Uterus (tissue), 4 donors: ENCODE data around the gene SMOC1. TPM values are rescaled to one million over a fixed set of nuclear protein-coding genes. Genes with fewer than 3 reads are reported as not detected.
A peak's percentile ranks its signal among the peaks of the same experiment; 100 is the strongest.

Experiments
- DNase-seq, 2 donors: peaks; one replicate each; pipeline ENCODE4 v3.0.0-alpha.2; 2019 to 2020
- H3K27ac ChIP-seq, 2 donors: fragments of 200-600 bp; sonication (generic); 1 replicate in 1 of 2; 2 replicates in 1 of 2; pipeline ENCODE4 v1.5.1; 2016 to 2018
- H3K27me3 ChIP-seq, 2 donors: fragments of 200-600 bp; sonication (generic); one replicate each; pipeline ENCODE4 v1.5.1; 2018 to 2019; ENCODE audit warnings: control low read depth in 1 of 2
- H3K36me3 ChIP-seq, 2 donors: fragments of 200-600 bp; sonication (generic); one replicate each; pipeline ENCODE4 v1.5.1; 2019; ENCODE audit warnings: control low read depth in 1 of 2
- H3K4me1 ChIP-seq, 2 donors: fragments of 200-600 bp; sonication (generic); one replicate each; pipeline ENCODE4 v1.5.1; 2018 to 2019; ENCODE audit warnings: control low read depth in 1 of 2
- H3K4me3 ChIP-seq, 2 donors: fragments of 200-600 bp; sonication (generic); 1 replicate in 1 of 2; 2 replicates in 1 of 2; pipeline ENCODE4 v1.5.1; 2018 to 2019; ENCODE audit warnings: mild to moderate bottlenecking in 1 of 2
- H3K9me3 ChIP-seq, 2 donors: fragments of 200-600 bp; sonication (generic); one replicate each; pipeline ENCODE4 v1.5.1; 2019; ENCODE audit warnings: control low read depth in 1 of 2
- POLR2A ChIP-seq, 2 donors: fragments of 450-650 bp; IDR thresholded peaks; one replicate each; pipeline ENCODE4 v1.6.1; 2016; ENCODE audit warnings: antibody characterized with exemption in 2 of 2, mild to moderate bottlenecking in 1 of 2, moderate library complexity in 1 of 2
- intact Hi-C: fragments of 100-400 bp; cut with DNase I; formaldehyde crosslinking; loops from one replicate; pipeline ENCODE4 v1.15.1; 2023; ENCODE audit warnings: low total_unique reads
- total RNA-seq, 4 donors: library from RNA; depleted of rRNA in 3 of 4; stranded (reverse); fragments of >200 nt in 3 of 4; gene quantifications; one replicate each; pipeline versions ENCODE4 v1.1.0 to v1.2.4, GENCODE V29; 2014 to 2023
- TF ChIP-seq, protein P1 (sequence below), 4 experiments: fragments of 200-600 bp in 2 of 4; fragments of 450-650 bp in 2 of 4; sonication (generic) in 2 of 4; IDR thresholded peaks; one replicate each; pipeline ENCODE4 v1.5.1; 2016 to 2019; ENCODE audit warnings: antibody characterized with exemption in 4 of 4, mild to moderate bottlenecking in 2 of 4, moderate library complexity in 1 of 4
- donor health status: DM: yes; HTN: yes; CAD: no.

SMOC1 gene
- total RNA-seq, 4 donors from 2014 or later: 0.59 to 2.1 (median 2.0) TPM; not detected in 1

DNA sequence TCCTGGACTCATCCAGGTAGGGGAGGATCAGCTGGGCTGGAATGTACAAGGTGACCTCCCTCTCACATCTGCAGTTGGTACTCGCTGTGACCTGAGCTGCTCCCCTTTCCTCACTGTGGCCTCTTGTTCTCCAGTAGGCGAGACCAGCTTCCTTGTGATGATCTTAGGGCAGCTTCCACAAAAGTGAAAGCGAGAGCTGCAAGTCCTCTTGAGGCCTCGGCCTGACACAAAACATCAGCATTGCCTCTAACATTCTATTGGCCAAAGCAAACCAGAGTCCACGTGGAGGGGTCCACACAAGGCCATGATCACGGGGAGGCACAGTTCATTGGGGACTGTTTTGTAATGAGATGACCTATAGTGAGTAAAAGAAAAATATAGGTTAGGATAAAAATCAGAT, 127.5 kb downstream of the SMOC1 start:
- H3K4me3 ChIP-seq: no peak overlapping the region
- intact Hi-C loops: no loop called here
- no peak overlapping the region for H3K27ac ChIP-seq
- no peaks in the 10 kb centered on the region for H3K27me3 ChIP-seq
- H3K36me3 ChIP-seq: no peaks in the 10 kb centered on the region
- TF ChIP-seq POLR2A (IDR thresholded peaks at IDR 0.05): no peak
- TF ChIP-seq, protein P1, sequence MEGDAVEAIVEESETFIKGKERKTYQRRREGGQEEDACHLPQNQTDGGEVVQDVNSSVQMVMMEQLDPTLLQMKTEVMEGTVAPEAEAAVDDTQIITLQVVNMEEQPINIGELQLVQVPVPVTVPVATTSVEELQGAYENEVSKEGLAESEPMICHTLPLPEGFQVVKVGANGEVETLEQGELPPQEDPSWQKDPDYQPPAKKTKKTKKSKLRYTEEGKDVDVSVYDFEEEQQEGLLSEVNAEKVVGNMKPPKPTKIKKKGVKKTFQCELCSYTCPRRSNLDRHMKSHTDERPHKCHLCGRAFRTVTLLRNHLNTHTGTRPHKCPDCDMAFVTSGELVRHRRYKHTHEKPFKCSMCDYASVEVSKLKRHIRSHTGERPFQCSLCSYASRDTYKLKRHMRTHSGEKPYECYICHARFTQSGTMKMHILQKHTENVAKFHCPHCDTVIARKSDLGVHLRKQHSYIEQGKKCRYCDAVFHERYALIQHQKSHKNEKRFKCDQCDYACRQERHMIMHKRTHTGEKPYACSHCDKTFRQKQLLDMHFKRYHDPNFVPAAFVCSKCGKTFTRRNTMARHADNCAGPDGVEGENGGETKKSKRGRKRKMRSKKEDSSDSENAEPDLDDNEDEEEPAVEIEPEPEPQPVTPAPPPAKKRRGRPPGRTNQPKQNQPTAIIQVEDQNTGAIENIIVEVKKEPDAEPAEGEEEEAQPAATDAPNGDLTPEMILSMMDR (IDR thresholded peaks at IDR 0.05): no peak
- no peaks in the 10 kb centered on the region for H3K4me1 ChIP-seq
- no peak for DNase-seq
- no peaks in the 10 kb centered on the region for H3K9me3 ChIP-seq

GRCh38 chr14:70008284-70009262, 129.4 kb downstream of the SMOC1 start:
- TF ChIP-seq POLR2A (IDR thresholded peaks at IDR 0.05): no peak
- TF ChIP-seq, protein P1 (IDR thresholded peaks at IDR 0.05): no peak
- Histone ChIP-seq H3K4me1 (no peaks in the 10 kb centered on the region), H3K27me3 (no peaks in the 10 kb centered on the region), H3K4me3 (no peak overlapping the region), H3K36me3 (no peaks in the 10 kb centered on the region), H3K9me3 (no peaks in the 10 kb centered on the region), H3K27ac (peak overlapping the region; percentile 29 to 66)
- DNase-seq: no peak
- intact Hi-C loops: no loop called here

DNA sequence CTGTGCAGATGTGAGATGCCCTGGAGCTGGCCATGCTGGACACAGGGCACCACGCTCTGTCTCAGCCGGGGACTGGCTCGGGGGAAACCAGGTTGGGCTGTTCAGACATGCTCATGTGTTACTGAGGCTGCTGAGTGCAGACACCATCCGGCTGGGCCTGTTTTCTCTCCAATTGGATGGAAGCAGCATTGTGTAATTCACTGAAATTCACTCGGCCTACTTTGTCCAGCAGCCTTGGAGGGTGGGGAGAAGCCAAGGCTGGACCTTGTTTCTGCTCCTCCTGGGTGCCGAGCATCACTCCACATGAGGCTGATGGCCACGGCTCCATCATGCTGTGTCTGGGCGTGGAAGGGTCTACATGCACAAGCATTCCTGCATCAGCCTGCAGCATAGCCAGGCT, 130.7 kb downstream of the SMOC1 start:
- Histone ChIP-seq H3K27me3 (no peaks in the 10 kb centered on the region), H3K4me1 (no peaks in the 10 kb centered on the region), H3K9me3 (no peaks in the 10 kb centered on the region), H3K27ac (no peak overlapping the region), H3K4me3 (no peak overlapping the region), H3K36me3 (no peaks in the 10 kb centered on the region)
- no peak for DNase-seq
- intact Hi-C loops: no loop called here
- TF ChIP-seq, protein P1 (IDR thresholded peaks at IDR 0.05): no peak
- no peak for TF ChIP-seq POLR2A (IDR thresholded peaks at IDR 0.05)

- no peak for TF ChIP-seq POLR2A (IDR thresholded peaks at IDR 0.05)
- TF ChIP-seq, protein P1 (IDR thresholded peaks at IDR 0.05): no peak
- H3K27ac ChIP-seq: no peak overlapping the region
- H3K36me3 ChIP-seq: no peaks in the 10 kb centered on the region
- DNase-seq: no peak
- no peaks in the 10 kb centered on the region for H3K9me3 ChIP-seq
- H3K27me3 ChIP-seq: no peaks in the 10 kb centered on the region
- H3K4me3 ChIP-seq: no peak overlapping the region
- intact Hi-C loops: no loop called here
- H3K4me1 ChIP-seq: no peaks in the 10 kb centered on the region
These were observed 131.9 kb downstream of the SMOC1 start for GRCh38 chr14:70011098-70011497.

DNA sequence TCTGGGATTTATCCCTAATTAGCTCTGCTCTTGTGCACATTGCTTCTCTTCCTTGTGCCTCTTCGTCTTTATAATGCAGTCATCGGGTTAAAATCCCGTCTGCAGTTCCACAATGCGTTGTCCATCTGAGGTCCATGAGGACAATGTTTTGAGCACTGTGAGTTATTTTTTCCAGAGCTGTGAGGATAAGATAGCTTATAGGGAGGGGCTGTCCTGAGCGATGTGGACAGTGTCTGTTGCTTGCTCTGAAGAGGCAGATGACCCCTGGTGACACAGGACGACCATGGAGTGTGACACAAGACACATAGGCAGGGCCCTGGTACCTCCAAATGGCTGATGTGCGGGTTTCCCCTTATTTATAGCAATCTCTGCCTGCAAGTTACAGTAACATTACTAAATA, 132.5 kb downstream of the SMOC1 start:
- intact Hi-C loops: no loop called here
- H3K4me3 ChIP-seq: no peak overlapping the region
- H3K36me3 ChIP-seq: no peaks in the 10 kb centered on the region
- no peak for TF ChIP-seq POLR2A (IDR thresholded peaks at IDR 0.05)
- H3K4me1 ChIP-seq: no peaks in the 10 kb centered on the region
- no peak overlapping the region for H3K27ac ChIP-seq
- H3K27me3 ChIP-seq: no peaks in the 10 kb centered on the region
- no peaks in the 10 kb centered on the region for H3K9me3 ChIP-seq
- no peak for DNase-seq
